K562 (cell line): ENCODE results near the gene RAI14. TPM values are rescaled to one million over a fixed set of nuclear protein-coding genes. Genes with fewer than 3 reads are reported as not detected.
A peak's percentile ranks its signal among the peaks of the same experiment; 100 is the strongest.

Experiments
- REST ChIP-seq, 2 experiments: fragments of 450-650 bp; formaldehyde crosslinking in 1 of 2; IDR thresholded peaks; 2 replicates each; pipeline versions ENCODE4 v1.4.0 to v1.6.1; 2014 to 2020; ENCODE audit warnings: mild to moderate bottlenecking in 2 of 2, borderline replicate concordance in 1 of 2, low read depth in 1 of 2
- ZNF592 ChIP-seq: fragments of 450-650 bp; IDR thresholded peaks from 2 replicates; pipeline ENCODE4 v1.6.1; 2017; ENCODE audit warnings: antibody characterized with exemption, mild to moderate bottlenecking
- polyA plus RNA-seq, 8 experiments: library from polyadenylated mRNA; depleted of rRNA in 4 of 8; stranded (reverse) in 5 of 8; unstranded in 3 of 8; fragments of >200 nt; fragmentation: Nextera tagmentation in 2 of 8; fragmentation: Illumina TruSeq in 1 of 8; extraction: Ambion mirVana in 2 of 8; extraction: Trizol in 1 of 8; gene quantifications; 2 replicates each; pipeline versions ENCODE4 v1.2.1 to v1.2.3, GENCODE V29; 2011 to 2014; ENCODE audit warnings: inconsistent platforms in 1 of 8, missing spikeins in 1 of 8
- total RNA-seq, 7 experiments: library from RNA; depleted of rRNA in 6 of 7; stranded (reverse); fragments of >200 nt in 6 of 7; fragmentation: Illumina TruSeq in 2 of 7; extraction: Trizol in 2 of 7; gene quantifications; 2 replicates each; pipeline versions ENCODE4 v1.2.1 to v1.2.3, GENCODE V29; 2011 to 2021; ENCODE audit warnings: low replicate concordance in 1 of 7

The RAI14 gene
- total and polyA plus RNA-seq, 9 of the 15 experiments (the other 6 are each of a cell fraction or from before 2014, with no cell fraction given) = 11.3 to 82.5 (median 34.8) TPM

- TF ChIP-seq REST (IDR thresholded peaks at IDR 0.05; ENCODE audit: borderline replicate concordance) = peak; percentile 49
- TF ChIP-seq REST (CRISPR knock-in tag; IDR thresholded peaks at IDR 0.05; ENCODE audit: low read depth) = no peak
- TF ChIP-seq ZNF592 = 0 out of 2 replicates have a peak, but pooled peaks have one; percentile 33
- TF ChIP-seq, all 486 proteins: peak for 6
Measured at GRCh38 chr5:34673463-34674125, 17.5 kb downstream of the RAI14 start (continued).
